ENCODE data around the gene SEMA3F. TPM values are rescaled to one million over a fixed set of nuclear protein-coding genes. Genes with fewer than 3 reads are reported as not detected.

Gene SEMA3F
- polyA plus RNA-seq, 2 of the 4 experiments (the other 2 are of a cell fraction): 2.9 to 10.6 TPM

- WGBS (ENCODE audit: missing lambda C conversion rate): 87% methylated on average over 8 of the region's 8 CpGs
- ATAC-seq: no peak
- TF ChIP-seq POLR2AphosphoS2 (conservative IDR thresholded peaks at IDR 0.05; ENCODE audit: low read length) (no peak), CHD2 (IDR thresholded peaks at IDR 0.05; ENCODE audit: low read length, partially characterized antibody) (no peak), HOXA7 (CRISPR knock-in tag; IDR thresholded peaks at IDR 0.05) (no peak), MAZ (IDR thresholded peaks at IDR 0.05; ENCODE audit: borderline replicate concordance, low read depth, low read length) (no peak), SMC3 (IDR thresholded peaks at IDR 0.05) (no peak), RNF2 (IDR thresholded peaks at IDR 0.05; ENCODE audit: borderline replicate concordance, low read depth) (no peak), ZNF302 (CRISPR knock-in tag; IDR thresholded peaks at IDR 0.05) (no peak), CTCF (IDR thresholded peaks at IDR 0.05) (no peak), HES2 (IDR thresholded peaks at IDR 0.05) (no peak), PHF8 (IDR thresholded peaks at IDR 0.05; ENCODE audit: borderline replicate concordance, low read depth) (no peak), SREBF2 (IDR thresholded peaks at IDR 0.05) (no peak)
- no peak overlapping the region for H3K4me3 ChIP-seq
- no peak overlapping the region for H3K4me2 ChIP-seq
- no peaks in the 10 kb centered on the region for H3K9me3 ChIP-seq
- ChIA-PET CTCF (interaction anchor here (0.6 to 4.1 kb wide), 5 partner anchors 18 to 278 kb away, joined by 3 to 25 read pairs (median 3); no protein-coding TSS in a partner anchor), POLR2A (interaction anchor here (0.6 kb wide), 1 partner anchor 10 kb away, joined by 3 read pairs; no protein-coding TSS in a partner anchor)
- FAIRE-seq: no peak
- no peak overlapping the region for H3K27ac ChIP-seq
- DNase-seq (ENCODE audit: low read depth in 1 of 2, low spot score in 1 of 2): no peak
- H3K4me1 ChIP-seq: no peaks in the 10 kb centered on the region
Observed at GRCh38 chr3:50117120-50117519, 38.0 kb upstream of the SEMA3F start.

- FAIRE-seq (no peak), ATAC-seq (no peak), DNase-seq (ENCODE audit: low read depth in 1 of 2, low spot score in 1 of 2) (no peak)
- Histone ChIP-seq H3K9me3 (no peaks in the 10 kb centered on the region), H3K4me3 (no peak overlapping the region), H3K4me2 (no peak overlapping the region), H3K4me1 (no peaks in the 10 kb centered on the region), H3K27ac (no peak overlapping the region)
- TF ChIP-seq FOSB (CRISPR knock-in tag; IDR thresholded peaks at IDR 0.05) (no peak), TP53 (CRISPR knock-in tag; IDR thresholded peaks at IDR 0.05) (no peak), KDM5A (IDR thresholded peaks at IDR 0.05) (no peak), EP300 (IDR thresholded peaks at IDR 0.05) (no peak), ESRRA (IDR thresholded peaks at IDR 0.05; ENCODE audit: borderline replicate concordance, low read length) (no peak), MAZ (IDR thresholded peaks at IDR 0.05; ENCODE audit: borderline replicate concordance, low read depth, low read length) (no peak), SMC3 (IDR thresholded peaks at IDR 0.05) (no peak)
- ChIA-PET POLR2A (no interaction called here), CTCF (interaction anchor here (0.6 to 4.1 kb wide), 6 partner anchors 10 to 143 kb away, joined by 3 to 25 read pairs (median 4); no protein-coding TSS in a partner anchor)
- WGBS (ENCODE audit: missing lambda C conversion rate): 99% methylated on average over 10 of the region's 10 CpGs
Observed at GRCh38 chr3:50118237-50118636, 36.9 kb upstream of the SEMA3F start.

GRCh38 chr3:50119786-50120185 is 35.3 kb upstream of the SEMA3F start:
- FAIRE-seq: no peak
- no peak for ATAC-seq
- no peak for DNase-seq (ENCODE audit: low read depth in 1 of 2, low spot score in 1 of 2)
- POLR2A ChIA-PET: no interaction called here
- no peaks in the 10 kb centered on the region for H3K9me3 ChIP-seq
- CTCF ChIA-PET: interaction anchor here (0.7 to 8.0 kb wide), 12 partner anchors 7 to 105 kb away, joined by 3 to 240 read pairs (median 9); partner anchors contain the start of gene GNAT1
- H3K4me3 ChIP-seq: no peak overlapping the region
- no peak overlapping the region for H3K27ac ChIP-seq
- H3K4me2 ChIP-seq: no peak overlapping the region
- peaks cover 8% of the 10 kb centered on the region; the same call in 1 of the 3 replicates for H3K4me1 ChIP-seq
- WGBS (ENCODE audit: missing lambda C conversion rate): 89% methylated on average over 2 of the region's 3 CpGs
- TF ChIP-seq REST (IDR thresholded peaks at IDR 0.05) (no peak), TP53 (CRISPR knock-in tag; IDR thresholded peaks at IDR 0.05) (no peak), SREBF2 (IDR thresholded peaks at IDR 0.05) (no peak), RCOR1 (IDR thresholded peaks at IDR 0.05; ENCODE audit: low read depth, low read length) (no peak), PBX3 (IDR thresholded peaks at IDR 0.05) (no peak), POLR2A (IDR thresholded peaks at IDR 0.05; ENCODE audit: low read length) (no peak), JUN (IDR thresholded peaks at IDR 0.05) (no peak), SMC3 (IDR thresholded peaks at IDR 0.05) (no peak), FOSB (CRISPR knock-in tag; IDR thresholded peaks at IDR 0.05) (no peak), E2F6 (IDR thresholded peaks at IDR 0.05; ENCODE audit: borderline replicate concordance, low read depth) (no peak), HES2 (IDR thresholded peaks at IDR 0.05) (no peak), NFE2L2 (conservative IDR thresholded peaks at IDR 0.05; ENCODE audit: low read length) (no peak), ESRRA (IDR thresholded peaks at IDR 0.05; ENCODE audit: borderline replicate concordance, low read length) (no peak), RARB (CRISPR knock-in tag; IDR thresholded peaks at IDR 0.05) (no peak), KDM1A (IDR thresholded peaks at IDR 0.05; ENCODE audit: low read depth) (no peak), POLR2AphosphoS2 (conservative IDR thresholded peaks at IDR 0.05; ENCODE audit: low read length) (no peak)

Data from A549 (cell line).